ENCODE measurements around the gene IPCEF1.

The IPCEF1 gene

DNA sequence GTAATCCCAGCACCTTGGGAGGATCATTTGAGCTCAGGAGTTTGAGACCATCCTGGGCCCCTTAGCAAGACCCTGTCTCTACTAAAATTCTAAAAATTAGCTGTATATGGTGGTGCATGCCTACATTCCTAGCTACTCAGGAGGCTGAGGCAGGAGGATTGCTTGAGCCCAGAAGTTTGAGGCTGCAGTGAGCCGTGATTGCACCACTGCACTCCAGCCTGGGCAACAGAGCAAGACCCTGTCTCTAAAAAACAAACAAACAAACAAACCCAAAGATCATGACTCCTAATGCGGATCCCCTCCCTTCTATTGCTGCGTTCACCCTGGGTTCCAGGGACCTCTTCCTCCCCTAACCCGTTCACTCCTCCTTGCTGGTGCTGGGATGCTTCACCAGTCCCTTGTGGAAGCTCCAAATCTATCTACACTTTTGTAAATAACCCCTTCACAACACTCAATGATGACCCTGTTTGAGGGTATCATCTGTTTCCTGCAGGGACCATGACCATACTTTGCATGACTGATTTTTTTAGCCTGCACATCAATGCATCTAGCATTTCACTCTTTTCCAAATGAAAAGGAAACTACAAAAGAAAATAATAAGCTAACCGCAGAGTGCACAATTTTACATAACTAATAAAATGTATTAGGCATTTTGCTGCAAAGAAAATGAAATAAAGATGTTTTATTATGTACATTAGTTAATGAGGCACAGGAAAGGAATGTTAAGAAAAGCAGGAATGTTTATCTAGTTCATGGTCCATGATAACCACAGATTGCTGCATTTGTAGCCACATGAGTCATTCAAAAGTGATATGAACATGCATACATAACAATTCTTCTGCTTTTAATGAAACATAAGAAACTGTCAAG, 30.5 kb upstream of the IPCEF1 start:
- H3K27ac ChIP-seq, result no peak overlapping the region
- H3K4me2 ChIP-seq, result no peak overlapping the region
- TF ChIP-seq, protein P1, sequence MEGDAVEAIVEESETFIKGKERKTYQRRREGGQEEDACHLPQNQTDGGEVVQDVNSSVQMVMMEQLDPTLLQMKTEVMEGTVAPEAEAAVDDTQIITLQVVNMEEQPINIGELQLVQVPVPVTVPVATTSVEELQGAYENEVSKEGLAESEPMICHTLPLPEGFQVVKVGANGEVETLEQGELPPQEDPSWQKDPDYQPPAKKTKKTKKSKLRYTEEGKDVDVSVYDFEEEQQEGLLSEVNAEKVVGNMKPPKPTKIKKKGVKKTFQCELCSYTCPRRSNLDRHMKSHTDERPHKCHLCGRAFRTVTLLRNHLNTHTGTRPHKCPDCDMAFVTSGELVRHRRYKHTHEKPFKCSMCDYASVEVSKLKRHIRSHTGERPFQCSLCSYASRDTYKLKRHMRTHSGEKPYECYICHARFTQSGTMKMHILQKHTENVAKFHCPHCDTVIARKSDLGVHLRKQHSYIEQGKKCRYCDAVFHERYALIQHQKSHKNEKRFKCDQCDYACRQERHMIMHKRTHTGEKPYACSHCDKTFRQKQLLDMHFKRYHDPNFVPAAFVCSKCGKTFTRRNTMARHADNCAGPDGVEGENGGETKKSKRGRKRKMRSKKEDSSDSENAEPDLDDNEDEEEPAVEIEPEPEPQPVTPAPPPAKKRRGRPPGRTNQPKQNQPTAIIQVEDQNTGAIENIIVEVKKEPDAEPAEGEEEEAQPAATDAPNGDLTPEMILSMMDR (conservative IDR thresholded peaks at IDR 0.05; ENCODE audit: low read depth, low read length), result no peak

DNA sequence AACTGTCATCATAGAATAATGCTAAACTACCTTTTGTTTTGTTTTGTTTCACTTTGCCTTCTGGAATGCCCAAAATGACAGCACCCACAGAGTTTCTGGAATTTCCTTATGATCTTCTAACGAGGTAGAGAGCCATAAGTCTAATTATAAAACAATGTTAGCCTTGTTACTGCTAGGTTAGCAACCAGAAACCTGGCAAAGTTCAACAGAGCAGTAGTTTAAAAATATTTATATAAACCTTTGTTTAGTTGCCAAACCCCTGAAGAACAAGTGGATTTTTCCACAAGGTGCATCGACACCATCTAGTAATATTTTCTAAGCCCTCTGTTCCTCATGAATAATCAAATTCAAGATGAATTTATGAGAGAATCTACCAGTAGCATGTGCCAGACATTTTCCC, 27.6 kb upstream of the IPCEF1 start:
- Histone ChIP-seq H3K27me3 (ENCODE audit: insufficient read depth, low read depth) (no peaks in the 10 kb centered on the region), H3K4me1 (ENCODE audit: low read depth, poor library complexity, severe bottlenecking) (no peaks in the 10 kb centered on the region), H3K79me2 (ENCODE audit: insufficient read depth, low read depth) (no peaks in the 10 kb centered on the region), H4K20me1 (ENCODE audit: insufficient read depth) (no peaks in the 10 kb centered on the region), H2AFZ (ENCODE audit: low read depth) (no peak overlapping the region), H3K4me2 (no peak overlapping the region), H3K27ac (no peak overlapping the region), H3K4me3 (IDR thresholded peaks at IDR 0.05; ENCODE audit: insufficient read depth, low read depth, low read length) (no peak overlapping the region), H3K9ac (no peak overlapping the region), H3K36me3 (ENCODE audit: insufficient read depth) (no peaks in the 10 kb centered on the region)
- TF ChIP-seq, protein P1 (conservative IDR thresholded peaks at IDR 0.05; ENCODE audit: low read depth, low read length), result no peak

More for the DNA sequence above, 30.5 kb upstream of the IPCEF1 start:
- Histone ChIP-seq H3K4me3 (IDR thresholded peaks at IDR 0.05; ENCODE audit: insufficient read depth, low read depth, low read length) (no peak overlapping the region), H3K9ac (no peak overlapping the region), H2AFZ (ENCODE audit: low read depth) (no peak overlapping the region), H3K27me3 (ENCODE audit: insufficient read depth, low read depth) (no peaks in the 10 kb centered on the region), H3K4me1 (ENCODE audit: low read depth, poor library complexity, severe bottlenecking) (no peaks in the 10 kb centered on the region), H3K36me3 (ENCODE audit: insufficient read depth) (no peaks in the 10 kb centered on the region), H4K20me1 (ENCODE audit: insufficient read depth) (no peaks in the 10 kb centered on the region), H3K79me2 (ENCODE audit: insufficient read depth, low read depth) (no peaks in the 10 kb centered on the region)

DNA sequence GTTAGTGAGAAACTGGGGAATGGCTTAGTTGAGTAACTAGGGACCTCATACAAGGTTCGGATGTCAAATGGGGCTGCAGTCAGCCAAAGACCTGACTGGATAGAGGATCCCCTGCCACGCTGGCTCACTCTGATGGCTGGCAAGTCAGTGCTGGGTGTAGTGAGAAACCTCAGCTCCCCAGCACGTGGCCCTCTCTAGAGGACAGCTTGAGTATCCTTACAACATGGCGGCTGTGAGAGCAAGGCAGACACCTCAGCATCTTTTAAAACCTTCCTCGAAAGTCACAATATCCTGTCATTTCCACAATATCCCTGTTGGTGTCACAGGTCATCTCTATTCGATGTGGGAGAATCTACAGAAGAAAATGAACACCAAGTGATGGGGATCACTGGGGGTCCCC, 26.7 kb upstream of the IPCEF1 start:
- Histone ChIP-seq H3K27me3 (ENCODE audit: insufficient read depth, low read depth) (no peaks in the 10 kb centered on the region), H3K4me1 (ENCODE audit: low read depth, poor library complexity, severe bottlenecking) (no peaks in the 10 kb centered on the region), H3K79me2 (ENCODE audit: insufficient read depth, low read depth) (no peaks in the 10 kb centered on the region), H3K9ac (no peak overlapping the region), H2AFZ (ENCODE audit: low read depth) (no peak overlapping the region), H3K4me2 (no peak overlapping the region), H3K36me3 (ENCODE audit: insufficient read depth) (no peaks in the 10 kb centered on the region), H4K20me1 (ENCODE audit: insufficient read depth) (no peaks in the 10 kb centered on the region), H3K27ac (no peak overlapping the region), H3K4me3 (IDR thresholded peaks at IDR 0.05; ENCODE audit: insufficient read depth, low read depth, low read length) (no peak overlapping the region)
- TF ChIP-seq, protein P1 (conservative IDR thresholded peaks at IDR 0.05; ENCODE audit: low read depth, low read length), result no peak

DNA sequence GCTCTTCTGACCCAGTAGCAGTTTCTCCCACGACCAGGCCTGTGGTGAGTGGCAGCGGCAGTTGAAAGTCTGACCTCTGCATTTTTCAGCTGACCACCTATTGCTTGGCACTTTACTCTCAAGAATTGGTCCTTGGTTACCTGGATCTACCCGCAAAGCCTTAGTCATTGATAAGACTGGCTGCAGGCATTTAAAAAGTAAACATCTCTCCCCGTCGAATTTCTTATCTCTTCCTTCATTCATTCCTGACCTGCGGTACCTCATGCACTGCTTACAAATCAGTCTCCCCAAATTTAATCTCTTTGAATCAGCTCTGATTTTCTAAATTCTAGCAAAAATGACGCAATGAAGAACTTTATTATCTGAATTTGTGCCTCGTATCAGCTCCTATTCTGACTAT, 26.1 kb upstream of the IPCEF1 start:
- Histone ChIP-seq H3K27ac (no peak overlapping the region), H4K20me1 (ENCODE audit: insufficient read depth) (no peaks in the 10 kb centered on the region), H3K36me3 (ENCODE audit: insufficient read depth) (no peaks in the 10 kb centered on the region), H3K79me2 (ENCODE audit: insufficient read depth, low read depth) (no peaks in the 10 kb centered on the region), H2AFZ (ENCODE audit: low read depth) (no peak overlapping the region), H3K4me3 (IDR thresholded peaks at IDR 0.05; ENCODE audit: insufficient read depth, low read depth, low read length) (no peak overlapping the region), H3K4me1 (ENCODE audit: low read depth, poor library complexity, severe bottlenecking) (no peaks in the 10 kb centered on the region), H3K27me3 (ENCODE audit: insufficient read depth, low read depth) (no peaks in the 10 kb centered on the region), H3K9ac (no peak overlapping the region), H3K4me2 (no peak overlapping the region)
- TF ChIP-seq, protein P1 (conservative IDR thresholded peaks at IDR 0.05; ENCODE audit: low read depth, low read length), result no peak

Data from KMS-11 (cell line).